SJCRH30 (cell line): ENCODE measurements around the gene ECHDC1. TPM values are rescaled to one million over a fixed set of nuclear protein-coding genes. Genes with fewer than 3 reads are reported as not detected.
A peak's percentile ranks its signal among the peaks of the same experiment; 100 is the strongest.
"Not testable (repeated sequence)": the region's sequence is repeated elsewhere in the genome, so short reads cannot be mapped to it uniquely, and the experiment has no call there.

Experiments
- DNase-seq, 2 experiments: peaks; one replicate each; pipeline ENCODE4 v3.0.0-alpha.2; 2015 to 2020
- H3K27ac ChIP-seq: fragments of 250-450 bp; sonication (Bioruptor Pico); 2 replicates; pipeline ENCODE4 v1.5.1; 2020; ENCODE audit warnings: mild to moderate bottlenecking, moderate library complexity
- H3K27me3 ChIP-seq: fragments of 250-450 bp; sonication (Bioruptor Pico); 2 replicates; pipeline ENCODE4 v1.5.1; 2020; ENCODE audit warnings: mild to moderate bottlenecking, moderate library complexity
- H3K36me3 ChIP-seq: fragments of 250-450 bp; sonication (Bioruptor Pico); 2 replicates; pipeline ENCODE4 v1.5.1; 2020; ENCODE audit warnings: mild to moderate bottlenecking, moderate library complexity
- H3K4me1 ChIP-seq: fragments of 250-450 bp; sonication (Bioruptor Pico); 2 replicates; pipeline ENCODE4 v1.5.1; 2020; ENCODE audit warnings: mild to moderate bottlenecking, moderate library complexity
- H3K4me3 ChIP-seq: fragments of 250-450 bp; sonication (Bioruptor Pico); 2 replicates; pipeline ENCODE4 v1.5.1; 2020; ENCODE audit warnings: mild to moderate bottlenecking, moderate library complexity
- H3K9me3 ChIP-seq: fragments of 250-450 bp; sonication (Bioruptor Pico); replicated peaks from 2 replicates; pipeline ENCODE4 v1.5.1; 2020; ENCODE audit warnings: mild to moderate bottlenecking, moderate library complexity
- total RNA-seq: library from RNA; depleted of rRNA; stranded (reverse); fragments of >200 nt; shearing (Covaris generic); gene quantifications from 2 replicates; pipeline ENCODE4 v1.2.3, GENCODE V29; 2014; rRNA removed

The ECHDC1 gene
- total RNA-seq: 70.2 and 77.2 TPM in 2 replicates

DNA sequence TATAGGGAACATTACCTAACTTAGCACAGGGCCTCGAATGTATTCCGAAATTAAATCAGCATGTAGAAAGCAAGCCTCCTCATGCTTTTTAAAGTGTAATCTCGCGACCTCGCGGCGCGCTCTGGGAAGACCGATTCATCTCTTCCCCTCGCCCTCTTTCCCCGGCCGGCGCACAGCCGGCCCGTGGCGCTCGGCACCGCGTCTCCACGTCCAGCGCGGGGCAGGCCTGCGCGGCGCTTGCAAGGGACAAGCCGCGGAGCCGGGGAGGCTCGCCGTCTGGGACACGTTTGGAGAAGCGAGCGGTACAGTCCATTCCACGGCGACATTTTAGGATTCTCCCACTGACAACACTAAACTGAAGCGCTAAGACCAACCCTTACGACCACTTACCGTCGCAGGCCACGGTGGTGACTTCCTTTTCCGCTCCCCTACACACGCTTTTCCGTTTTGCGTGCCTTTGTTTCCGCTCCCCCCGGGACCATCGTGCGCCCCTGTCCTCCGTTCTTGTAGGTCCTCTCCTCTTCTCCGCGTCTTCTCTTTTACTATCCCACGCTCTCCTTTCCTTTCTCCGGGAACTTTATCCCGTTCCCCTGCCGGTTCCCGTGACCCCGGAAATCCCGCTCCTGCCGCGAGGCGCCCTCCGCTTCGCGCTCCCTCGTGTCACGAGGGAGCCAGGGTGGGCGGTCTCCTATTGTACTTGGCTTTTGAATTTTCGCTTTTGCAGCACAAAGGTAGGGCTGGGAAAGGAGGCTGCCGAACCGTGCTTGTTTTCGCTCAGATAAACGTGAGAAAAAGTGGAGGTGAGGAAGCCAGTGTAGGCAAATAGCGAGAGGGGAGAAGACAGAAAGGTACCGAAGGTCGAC, at the start of gene ECHDC1:
TSS of gene ECHDC1 (minus strand) at position 664 of the 863 bp plus-strand sequence. CDS start 12,581 bp downstream, outside the sequence.
- Histone ChIP-seq H3K9me3 (no peaks in the 10 kb centered on the region), H3K36me3 (no peaks in the 10 kb centered on the region; the same call in 1 of the 2 replicates), H3K27me3 (no peaks in the 10 kb centered on the region), H3K27ac (peak within 1 kb of the TSS; percentile 88), H3K4me1 (peaks cover 5% of the 10 kb centered on the region), H3K4me3 (peak within 1 kb of the TSS; percentile 76)
- peak; percentile 85 to 89 for DNase-seq

- H3K4me1 ChIP-seq: no peaks in the 10 kb centered on the region
- H3K27me3 ChIP-seq: no peaks in the 10 kb centered on the region
- no peak overlapping the region for H3K4me3 ChIP-seq
- H3K27ac ChIP-seq: no peak overlapping the region
- no peaks in the 10 kb centered on the region for H3K36me3 ChIP-seq
- no peaks in the 10 kb centered on the region for H3K9me3 ChIP-seq
- no peak for DNase-seq
Observed at GRCh38 chr6:127392301-127392700, 48.9 kb upstream of the ECHDC1 start.

DNA sequence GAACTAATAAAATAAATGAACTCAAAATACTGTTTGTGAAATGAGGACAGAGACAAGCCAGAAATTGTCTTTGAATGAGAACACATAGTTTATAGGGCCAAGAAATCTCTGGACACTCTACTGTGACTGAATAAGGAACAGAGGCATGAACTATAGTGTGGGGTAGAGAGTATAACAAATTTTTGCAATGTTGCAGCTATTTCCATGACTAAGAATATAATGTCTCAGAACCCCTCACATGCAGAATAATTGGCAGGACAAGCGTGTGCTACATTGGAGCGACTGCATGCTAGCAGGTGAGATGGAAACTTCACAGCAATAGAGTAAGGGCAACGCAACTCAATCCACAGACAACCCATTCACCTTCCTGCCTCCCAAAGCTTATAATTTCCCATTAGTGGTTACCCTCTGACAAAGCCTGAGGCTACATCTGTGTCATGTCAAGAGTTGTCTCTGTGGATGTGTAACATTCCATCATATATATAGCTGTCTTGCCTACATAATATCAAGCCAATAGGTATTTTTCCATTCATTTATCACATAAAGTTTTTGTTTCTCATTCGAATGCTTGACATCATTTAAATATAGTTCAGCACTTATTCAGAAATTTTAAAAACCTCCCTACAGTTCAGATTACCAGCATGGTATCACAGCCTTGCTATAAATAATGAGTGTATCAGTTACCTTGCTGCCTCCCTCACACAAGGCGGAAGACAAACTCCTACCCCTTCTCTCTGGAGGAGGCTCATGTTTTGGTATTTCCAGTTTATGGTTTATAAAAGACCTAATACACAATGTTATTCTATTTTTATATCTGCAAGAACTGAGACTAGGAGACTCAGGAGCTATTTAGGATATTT, 47.9 kb upstream of the ECHDC1 start:
- peak in 1 of 2 experiments; percentile 48 for DNase-seq
- H3K4me1 ChIP-seq: peaks cover 5% of the 10 kb centered on the region
- H3K9me3 ChIP-seq: no peaks in the 10 kb centered on the region
- no peaks in the 10 kb centered on the region for H3K27me3 ChIP-seq
- H3K36me3 ChIP-seq: no peaks in the 10 kb centered on the region
- no peak overlapping the region for H3K4me3 ChIP-seq
- no peak overlapping the region for H3K27ac ChIP-seq

DNA sequence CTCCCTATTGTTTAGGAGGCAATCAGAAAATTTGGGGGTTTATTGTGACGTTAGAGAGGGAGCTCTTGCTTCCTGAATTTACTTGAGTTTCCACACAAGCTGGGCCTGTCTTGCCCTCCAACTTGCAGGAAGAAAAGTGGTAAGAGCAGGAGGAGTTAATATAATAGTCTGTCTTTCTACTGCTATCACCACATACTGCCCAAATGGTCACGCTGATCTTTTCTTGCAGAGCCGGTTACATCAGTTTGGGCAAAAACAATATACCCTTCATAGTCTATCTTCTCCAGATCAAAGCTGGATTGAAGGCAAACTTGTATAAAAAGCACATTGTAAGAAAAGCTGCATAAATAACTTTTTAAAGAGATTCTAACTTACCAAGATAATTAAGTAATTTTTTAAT, 46.3 kb upstream of the ECHDC1 start:
- H3K36me3 ChIP-seq: no peaks in the 10 kb centered on the region
- no peaks in the 10 kb centered on the region for H3K27me3 ChIP-seq
- H3K9me3 ChIP-seq: no peaks in the 10 kb centered on the region
- DNase-seq: no peak
- no peak overlapping the region for H3K4me3 ChIP-seq
- H3K4me1 ChIP-seq: peaks cover 16% of the 10 kb centered on the region
- no peak overlapping the region for H3K27ac ChIP-seq

GRCh38 chr6:127385668-127386430, 42.4 kb upstream of the ECHDC1 start:
- H3K4me3 ChIP-seq: no peak overlapping the region
- DNase-seq: peak; percentile 11 to 70
- no peaks in the 10 kb centered on the region for H3K27me3 ChIP-seq
- peak overlapping the region; percentile 54 for H3K27ac ChIP-seq
- H3K9me3 ChIP-seq: no peaks in the 10 kb centered on the region
- no peaks in the 10 kb centered on the region for H3K36me3 ChIP-seq
- peaks cover 25% of the 10 kb centered on the region for H3K4me1 ChIP-seq

DNA sequence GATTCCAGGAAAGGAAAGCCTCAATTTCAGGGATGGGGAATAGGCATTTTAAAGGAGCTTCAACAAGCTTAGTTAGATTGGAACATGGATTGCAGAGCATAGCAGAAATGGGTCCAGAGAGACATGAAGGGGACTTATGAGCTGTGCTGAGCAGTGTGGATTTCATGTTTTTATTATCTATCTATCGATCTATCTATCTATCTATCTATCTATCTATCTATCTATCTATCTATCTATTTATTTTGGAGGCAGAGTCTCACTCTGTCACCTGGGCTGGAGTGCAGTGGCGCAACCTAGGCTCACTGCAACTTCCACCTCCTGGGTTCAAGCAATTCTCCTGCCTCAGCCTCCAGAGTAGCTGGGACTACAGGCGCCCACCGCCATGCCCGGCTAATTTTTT, 41.4 kb upstream of the ECHDC1 start:
- H3K36me3 ChIP-seq, DNase-seq, H3K9me3 ChIP-seq, H3K27me3 ChIP-seq, H3K27ac ChIP-seq, H3K4me3 ChIP-seq: not testable (repeated sequence)
- peaks cover 25% of the 10 kb centered on the region for H3K4me1 ChIP-seq

DNA sequence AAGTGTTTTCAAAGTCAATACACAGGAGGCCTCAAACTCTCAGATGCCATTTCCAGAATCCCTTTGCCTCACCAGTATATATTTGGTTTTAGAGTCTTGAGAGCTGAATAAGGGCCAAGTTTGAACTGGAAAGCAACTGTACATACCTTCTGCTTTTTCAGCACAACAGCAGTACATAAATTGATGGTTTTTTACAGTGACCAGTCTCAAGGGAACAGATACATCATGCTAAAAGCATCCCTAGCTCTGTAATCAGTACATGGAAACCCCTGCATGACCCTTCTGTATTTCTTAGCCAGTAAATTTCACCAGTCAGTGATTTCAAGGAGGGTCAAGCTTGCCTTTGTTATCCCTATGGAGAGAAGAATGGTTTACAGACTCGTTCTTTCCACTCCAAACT, 40.6 kb upstream of the ECHDC1 start:
- Histone ChIP-seq H3K27ac (no peak overlapping the region), H3K27me3 (no peaks in the 10 kb centered on the region), H3K4me1 (peaks cover 25% of the 10 kb centered on the region), H3K36me3 (no peaks in the 10 kb centered on the region), H3K4me3 (no peak overlapping the region), H3K9me3 (no peaks in the 10 kb centered on the region)
- DNase-seq: no peak

DNA sequence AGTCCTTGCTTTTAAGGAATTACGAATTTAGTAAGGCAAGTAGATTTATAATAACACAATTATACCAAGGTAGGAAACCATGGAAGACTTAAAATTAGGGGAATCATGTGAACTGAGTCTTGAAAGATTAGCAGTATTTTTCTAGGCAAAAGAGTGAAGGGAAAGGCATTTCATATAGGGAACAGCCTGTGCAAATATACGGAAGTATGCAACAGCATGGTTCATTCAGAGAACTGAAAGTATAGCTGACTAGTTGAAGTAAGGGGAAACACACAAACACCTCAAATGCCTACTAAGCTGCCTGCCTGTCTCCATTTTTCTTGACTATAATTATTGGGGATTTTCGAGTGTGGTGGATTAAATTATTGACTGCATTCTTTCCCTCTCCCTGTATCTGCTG, 39.0 kb upstream of the ECHDC1 start:
- H3K27me3 ChIP-seq: no peaks in the 10 kb centered on the region
- no peaks in the 10 kb centered on the region for H3K9me3 ChIP-seq
- H3K27ac ChIP-seq: no peak overlapping the region
- no peaks in the 10 kb centered on the region for H3K36me3 ChIP-seq
- H3K4me3 ChIP-seq: no peak overlapping the region
- H3K4me1 ChIP-seq: peaks cover 25% of the 10 kb centered on the region
- no peak for DNase-seq

GRCh38 chr6:127381384-127381783, 38.0 kb upstream of the ECHDC1 start:
- no peaks in the 10 kb centered on the region for H3K9me3 ChIP-seq
- no peak overlapping the region for H3K27ac ChIP-seq
- no peak overlapping the region for H3K4me3 ChIP-seq
- no peaks in the 10 kb centered on the region for H3K27me3 ChIP-seq
- H3K36me3 ChIP-seq: no peaks in the 10 kb centered on the region
- H3K4me1 ChIP-seq: peaks cover 20% of the 10 kb centered on the region
- no peak for DNase-seq

DNA sequence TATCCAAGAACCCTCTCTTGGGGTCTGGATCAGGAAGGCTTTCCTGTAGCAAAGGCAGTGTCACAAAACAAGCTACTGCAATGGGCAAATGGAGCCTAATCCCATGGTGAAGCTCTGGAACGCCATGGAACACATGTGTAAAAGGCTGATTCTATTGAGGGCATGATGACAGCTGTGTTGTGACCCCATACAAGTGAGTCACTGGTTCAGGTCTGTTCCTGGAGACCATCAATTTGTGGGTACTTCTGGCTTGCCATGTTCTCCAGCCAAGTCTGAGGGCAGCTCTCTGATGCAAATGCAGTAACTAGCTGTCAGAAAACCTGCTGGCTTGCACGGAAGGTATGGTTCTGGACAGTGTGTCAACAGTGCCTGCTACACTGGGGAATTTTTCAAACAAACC, 33.3 kb upstream of the ECHDC1 start:
- Histone ChIP-seq H3K27me3 (no peaks in the 10 kb centered on the region), H3K9me3 (no peaks in the 10 kb centered on the region), H3K36me3 (no peaks in the 10 kb centered on the region), H3K4me1 (no peaks in the 10 kb centered on the region; the same call in 1 of the 2 replicates), H3K4me3 (no peak overlapping the region), H3K27ac (no peak overlapping the region)
- peak; percentile 8 to 31 for DNase-seq

DNA sequence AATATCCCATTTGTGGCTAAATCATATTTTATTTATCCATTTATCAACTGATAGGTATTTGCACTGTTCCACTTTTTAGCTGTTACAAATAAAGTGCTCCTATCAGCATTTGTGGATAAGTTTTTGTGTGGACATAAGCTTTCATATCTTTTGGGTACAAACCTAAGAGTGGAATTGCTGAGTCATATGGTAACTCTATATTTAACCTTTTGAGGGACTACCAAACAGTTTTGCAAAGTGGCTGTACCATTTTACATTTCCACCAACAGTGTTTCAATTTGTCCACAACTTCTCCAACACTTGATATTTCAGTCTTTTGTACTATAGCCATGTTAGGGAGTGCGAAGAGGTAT, 23.6 kb upstream of the ECHDC1 start:
- Histone ChIP-seq H3K4me3 (no peak overlapping the region), H3K4me1 (peaks cover 3% of the 10 kb centered on the region; the same call in 1 of the 2 replicates), H3K36me3 (no peaks in the 10 kb centered on the region), H3K9me3 (no peaks in the 10 kb centered on the region), H3K27ac (peak overlapping the region; percentile 2; the same call in 1 of the 2 replicates), H3K27me3 (no peaks in the 10 kb centered on the region)
- DNase-seq: no peak

DNA sequence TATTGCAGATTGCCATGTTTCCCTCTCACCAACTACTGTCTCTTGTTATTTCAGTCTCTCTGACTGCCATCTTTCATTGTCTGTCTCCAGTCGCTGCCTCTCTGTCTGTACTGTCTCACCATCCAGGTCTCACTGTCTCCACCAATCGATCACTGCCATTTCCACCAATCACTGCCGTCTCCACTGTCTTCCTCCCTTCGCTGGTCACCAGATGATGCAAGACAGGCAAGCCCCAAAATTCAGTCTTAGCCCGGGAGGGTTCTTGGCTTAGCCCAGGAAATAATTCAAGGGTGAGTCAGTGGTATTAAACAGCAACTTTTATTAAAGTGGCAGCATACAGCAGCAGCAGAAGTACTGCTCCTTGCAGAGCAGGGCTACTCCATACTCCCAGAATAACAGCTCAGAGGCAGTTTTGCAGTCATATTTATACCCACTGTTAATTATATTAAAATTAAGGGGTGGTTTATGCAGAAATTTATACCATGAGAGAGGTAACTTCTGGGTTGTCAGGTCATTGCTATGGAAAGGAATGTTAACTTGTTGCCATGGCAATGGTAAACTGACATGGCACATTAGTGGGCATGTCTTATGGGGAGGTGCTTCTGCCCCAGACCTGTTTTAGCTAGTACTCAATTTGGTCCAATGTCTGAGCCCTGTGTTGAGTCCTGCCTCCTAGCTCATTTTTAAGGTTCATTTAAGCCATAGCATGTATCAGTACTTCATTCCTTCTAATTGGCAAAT, 23.0 kb upstream of the ECHDC1 start:
- peak overlapping the region; percentile 2; the same call in 1 of the 2 replicates for H3K27ac ChIP-seq
- H3K36me3 ChIP-seq: no peaks in the 10 kb centered on the region
- H3K27me3 ChIP-seq: no peaks in the 10 kb centered on the region
- no peak overlapping the region for H3K4me3 ChIP-seq
- no peaks in the 10 kb centered on the region for H3K9me3 ChIP-seq
- peaks cover 3% of the 10 kb centered on the region; the same call in 1 of the 2 replicates for H3K4me1 ChIP-seq
- DNase-seq: peak; percentile 16 to 33

DNA sequence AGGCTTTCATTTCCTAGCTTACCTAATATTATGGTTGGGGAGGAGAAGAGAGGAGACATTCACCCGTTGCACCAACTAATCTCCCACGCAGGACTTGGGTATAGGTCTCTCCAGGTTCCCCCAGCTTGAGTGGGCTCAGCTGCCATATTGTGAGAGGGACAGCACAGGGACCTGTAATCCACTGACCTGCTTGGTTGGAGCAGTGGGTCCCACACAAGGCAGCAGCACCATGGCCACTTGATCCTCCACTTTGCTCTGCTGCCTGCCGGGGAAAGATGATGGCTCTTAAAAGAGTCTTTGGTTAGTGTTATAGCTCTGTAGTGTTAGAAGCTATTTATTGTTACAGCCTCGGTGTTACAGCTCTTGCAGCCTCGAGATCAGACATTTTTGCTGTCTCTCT, 22.5 kb upstream of the ECHDC1 start:
- peak overlapping the region; percentile 2; the same call in 1 of the 2 replicates for H3K27ac ChIP-seq
- no peaks in the 10 kb centered on the region for H3K36me3 ChIP-seq
- H3K4me3 ChIP-seq: no peak overlapping the region
- H3K9me3 ChIP-seq: no peaks in the 10 kb centered on the region
- no peaks in the 10 kb centered on the region for H3K27me3 ChIP-seq
- DNase-seq: no peak
- H3K4me1 ChIP-seq: peaks cover 3% of the 10 kb centered on the region; the same call in 1 of the 2 replicates

- Histone ChIP-seq H3K4me3 (no peak overlapping the region), H3K27ac (no peak overlapping the region), H3K4me1 (no peaks in the 10 kb centered on the region), H3K27me3 (no peaks in the 10 kb centered on the region), H3K9me3 (no peaks in the 10 kb centered on the region), H3K36me3 (no peaks in the 10 kb centered on the region)
- no peak for DNase-seq
Observed at GRCh38 chr6:127352524-127352923, 9.1 kb upstream of the ECHDC1 start.
